Coronary artery (tissue), 2 donors: ENCODE results near the gene ACAA2.
"Not testable (repeated sequence)": the region's sequence is repeated elsewhere in the genome, so short reads cannot be mapped to it uniquely, and the experiment has no call there.

Source experiments
- DNase-seq: peaks from one replicate; pipeline ENCODE4 v3.0.0-alpha.2; 2017; ENCODE audit warnings: low spot score
- H3K27ac ChIP-seq, 2 donors: fragments of 200-600 bp; sonication (generic); one replicate each; pipeline ENCODE4 v1.5.1; 2016 to 2019
- H3K4me3 ChIP-seq: fragments of 200-600 bp; sonication (generic); 2 replicates; pipeline ENCODE4 v1.5.1; 2016; ENCODE audit warnings: mild to moderate bottlenecking, moderate library complexity
- CTCF ChIP-seq: fragments of 200-600 bp; sonication (generic); IDR thresholded peaks from one replicate; pipeline ENCODE4 v1.5.1; 2019; ENCODE audit warnings: antibody characterized with exemption

ACAA2 gene

GRCh38 chr18:49839012-49839411, 25.7 kb upstream of the ACAA2 start:
- no peak for TF ChIP-seq CTCF
- no peak for DNase-seq
- H3K4me3 ChIP-seq, result no peak overlapping the region
- H3K27ac ChIP-seq, result no peak overlapping the region

- H3K27ac ChIP-seq, result no peak overlapping the region
- TF ChIP-seq CTCF, result no peak
These were observed 25.0 kb upstream of the ACAA2 start for GRCh38 chr18:49838381-49838780.

GRCh38 chr18:49837889-49838288, 24.6 kb upstream of the ACAA2 start:
- Histone ChIP-seq H3K4me3 (no peak overlapping the region), H3K27ac (no peak overlapping the region)
- DNase-seq, result no peak
- no peak for TF ChIP-seq CTCF

More at GRCh38 chr18:49838381-49838780, 25.0 kb upstream of the ACAA2 start:
- no peak overlapping the region for H3K4me3 ChIP-seq
- DNase-seq, result no peak

GRCh38 chr18:49837316-49837835, 24.0 kb upstream of the ACAA2 start:
- not testable (repeated sequence) for H3K4me3 ChIP-seq, H3K27ac ChIP-seq, DNase-seq

GRCh38 chr18:49835405-49835804, 22.1 kb upstream of the ACAA2 start:
- no peak for TF ChIP-seq CTCF
- Histone ChIP-seq H3K27ac (no peak overlapping the region), H3K4me3 (no peak overlapping the region)
- no peak for DNase-seq

GRCh38 chr18:49834258-49834657, 20.9 kb upstream of the ACAA2 start:
- Histone ChIP-seq H3K27ac (no peak overlapping the region), H3K4me3 (no peak overlapping the region)
- no peak for DNase-seq
- TF ChIP-seq CTCF, result no peak

- H3K4me3 ChIP-seq, result no peak overlapping the region
- no peak for DNase-seq
- H3K27ac ChIP-seq, result no peak overlapping the region
- TF ChIP-seq CTCF, result no peak
These were observed 20.5 kb upstream of the ACAA2 start for GRCh38 chr18:49833814-49834213.

- Histone ChIP-seq H3K27ac (no peak overlapping the region), H3K4me3 (no peak overlapping the region)
- no peak for TF ChIP-seq CTCF
- DNase-seq, result no peak
These were observed 18.9 kb upstream of the ACAA2 start for GRCh38 chr18:49832221-49832647.
